Measurements from ENCODE around the gene MARK4.
"Not testable (repeated sequence)": the region's sequence is repeated elsewhere in the genome, so short reads cannot be mapped to it uniquely, and the experiment has no call there.

Gene MARK4

DNA sequence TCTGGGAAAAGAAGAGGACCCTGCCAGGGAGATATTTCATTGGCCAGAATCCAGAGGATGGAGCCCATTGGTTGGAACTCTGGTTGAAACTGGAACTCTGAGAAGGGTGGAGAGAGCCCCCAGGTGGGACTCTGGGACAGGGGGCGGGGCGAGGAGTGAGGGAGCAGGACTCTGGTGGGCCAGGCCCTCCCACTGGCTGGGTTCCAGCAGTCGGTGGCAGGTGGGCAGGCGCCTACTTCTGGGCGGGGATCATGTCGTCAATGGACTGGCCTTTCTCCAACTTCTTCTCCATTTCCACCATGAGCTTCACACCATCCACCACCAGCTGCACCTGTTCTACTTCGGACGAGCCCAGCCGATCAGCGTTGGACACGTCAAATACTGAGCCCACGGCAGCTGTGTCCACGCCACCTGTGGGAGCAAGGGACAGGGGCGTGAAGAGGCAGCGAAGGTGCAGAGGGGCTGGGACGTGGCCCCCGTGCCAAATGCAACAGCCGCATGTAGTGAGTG, 55.5 kb downstream of the MARK4 start:
- DNase-seq: no peak

DNA sequence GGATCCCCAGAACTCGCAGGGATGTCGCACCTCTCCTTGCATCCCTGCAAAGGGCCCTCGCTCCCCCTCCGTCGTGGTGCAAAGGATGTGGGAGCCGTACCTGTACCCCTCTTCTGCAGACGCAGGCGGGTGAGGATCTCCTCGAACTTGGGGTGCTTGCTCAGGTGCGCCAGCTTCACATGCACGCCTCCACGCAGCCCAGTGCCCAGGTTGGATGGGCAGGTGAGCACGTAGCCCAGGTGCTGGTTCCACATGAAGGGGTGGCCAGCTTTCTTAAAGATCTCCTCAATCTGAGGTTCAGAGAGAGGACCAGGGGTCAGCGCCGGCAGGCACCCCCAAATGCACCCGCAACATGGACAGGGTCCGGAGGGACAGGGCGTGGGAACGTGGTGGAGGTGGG, 56.3 kb downstream of the MARK4 start:
- no peak for DNase-seq

DNA sequence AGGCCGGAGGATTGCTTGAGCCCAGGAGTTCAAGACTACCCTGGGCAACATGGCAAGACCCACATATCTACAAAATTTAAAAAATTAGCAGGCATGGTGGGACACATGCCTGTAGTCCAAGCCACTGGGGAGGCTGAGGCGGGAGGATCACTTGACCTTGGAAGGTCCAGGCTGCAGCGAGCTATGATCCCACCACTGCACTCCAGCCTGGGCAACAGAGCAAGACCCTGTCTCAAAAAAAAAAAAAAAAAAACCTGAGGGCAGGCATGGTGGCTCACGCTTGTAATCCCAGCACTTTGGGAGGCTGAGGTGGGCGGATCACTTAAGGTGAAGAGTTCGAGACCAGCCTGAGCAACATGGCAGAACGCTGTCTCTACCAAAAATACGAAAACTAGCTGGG, 58.3 kb downstream of the MARK4 start:
- not testable (repeated sequence) for DNase-seq

DNA sequence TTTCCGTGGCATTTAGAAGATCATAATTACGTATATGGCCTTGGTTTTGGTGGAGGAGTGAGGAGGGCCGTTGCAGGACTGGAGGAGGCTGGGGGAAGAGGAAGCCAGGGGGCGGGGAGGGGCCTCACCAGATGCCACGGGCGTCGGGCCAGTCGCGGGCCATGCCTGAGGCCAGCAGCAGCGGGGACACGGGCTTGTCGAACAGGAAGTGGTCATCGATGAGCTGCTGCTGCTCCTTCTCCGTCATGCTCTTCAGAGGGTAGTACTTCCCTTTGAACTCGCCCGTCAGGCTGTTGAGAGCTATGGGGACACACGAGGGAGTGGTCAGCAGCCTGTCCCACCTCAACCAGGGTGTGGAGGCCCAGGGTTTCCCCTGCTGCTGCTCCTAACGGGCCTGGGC, 60.5 kb downstream of the MARK4 start:
- DNase-seq: no peak

DNA sequence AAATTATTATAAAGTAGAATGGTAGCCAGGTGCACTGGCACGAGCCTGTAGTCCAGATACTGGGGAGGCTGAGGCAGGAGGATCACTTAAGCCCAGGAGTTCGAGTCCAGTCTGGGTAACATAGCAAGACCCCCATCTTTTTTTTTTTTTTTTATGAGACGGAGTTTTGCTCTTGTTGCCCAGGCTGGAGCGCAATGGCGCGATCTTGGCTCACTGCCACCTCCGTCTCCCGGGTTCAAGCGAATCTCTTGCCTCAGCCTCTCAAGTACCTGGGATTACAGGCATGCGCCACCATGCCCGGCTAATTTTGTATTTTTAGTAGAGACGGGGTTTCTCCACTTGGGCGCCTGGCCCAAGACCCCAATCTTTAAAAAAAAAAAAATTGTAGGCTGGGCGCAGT, 61.2 kb downstream of the MARK4 start:
- not testable (repeated sequence) for DNase-seq

DNA sequence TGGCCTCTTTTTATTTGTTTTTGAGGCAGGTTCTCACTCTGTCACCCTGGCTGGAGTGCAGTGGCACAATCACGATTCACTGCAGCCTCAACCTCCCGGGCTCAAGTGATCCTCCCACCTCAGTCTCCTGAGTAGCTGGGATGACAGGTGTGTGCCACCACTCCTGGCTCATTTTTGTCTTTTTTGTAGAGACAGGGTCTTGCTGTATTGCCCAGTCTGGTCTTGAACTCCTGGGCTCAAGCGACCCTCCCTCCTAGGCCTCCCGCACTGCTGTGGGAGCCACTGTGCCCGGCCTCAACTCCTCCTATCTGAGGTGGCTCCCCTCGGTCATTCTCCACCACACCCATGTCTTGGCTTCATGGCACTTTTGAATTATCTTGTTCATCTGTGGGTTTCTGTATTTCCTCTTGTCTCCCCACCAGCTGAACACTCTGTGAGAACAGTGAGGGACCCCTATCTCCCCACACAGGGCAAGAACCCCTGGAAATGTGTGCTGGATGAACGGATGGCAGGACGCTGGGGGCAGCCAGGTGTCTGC, 63.7 kb downstream of the MARK4 start:
- DNase-seq: no peak

DNA sequence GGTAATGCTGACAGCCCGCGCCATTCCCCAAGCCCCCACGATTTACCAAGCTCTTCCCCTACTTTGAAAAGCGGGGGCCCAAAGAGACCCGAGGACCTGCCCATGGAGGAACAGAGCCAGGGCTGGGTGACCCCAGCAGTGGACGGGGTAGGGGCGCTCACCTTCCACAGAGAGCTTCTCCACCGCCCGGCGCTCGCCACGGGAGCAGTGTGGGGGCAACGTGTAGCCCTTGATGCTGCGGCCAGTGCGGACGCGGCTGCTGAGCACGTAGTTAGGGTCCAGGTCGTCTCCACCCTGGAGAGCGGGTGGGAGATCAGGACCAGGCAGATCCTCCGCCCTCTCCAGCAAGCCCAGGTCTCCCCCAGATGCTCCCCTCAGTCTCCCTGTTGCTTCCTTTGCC, 64.2 kb downstream of the MARK4 start:
- DNase-seq: no peak

DNA sequence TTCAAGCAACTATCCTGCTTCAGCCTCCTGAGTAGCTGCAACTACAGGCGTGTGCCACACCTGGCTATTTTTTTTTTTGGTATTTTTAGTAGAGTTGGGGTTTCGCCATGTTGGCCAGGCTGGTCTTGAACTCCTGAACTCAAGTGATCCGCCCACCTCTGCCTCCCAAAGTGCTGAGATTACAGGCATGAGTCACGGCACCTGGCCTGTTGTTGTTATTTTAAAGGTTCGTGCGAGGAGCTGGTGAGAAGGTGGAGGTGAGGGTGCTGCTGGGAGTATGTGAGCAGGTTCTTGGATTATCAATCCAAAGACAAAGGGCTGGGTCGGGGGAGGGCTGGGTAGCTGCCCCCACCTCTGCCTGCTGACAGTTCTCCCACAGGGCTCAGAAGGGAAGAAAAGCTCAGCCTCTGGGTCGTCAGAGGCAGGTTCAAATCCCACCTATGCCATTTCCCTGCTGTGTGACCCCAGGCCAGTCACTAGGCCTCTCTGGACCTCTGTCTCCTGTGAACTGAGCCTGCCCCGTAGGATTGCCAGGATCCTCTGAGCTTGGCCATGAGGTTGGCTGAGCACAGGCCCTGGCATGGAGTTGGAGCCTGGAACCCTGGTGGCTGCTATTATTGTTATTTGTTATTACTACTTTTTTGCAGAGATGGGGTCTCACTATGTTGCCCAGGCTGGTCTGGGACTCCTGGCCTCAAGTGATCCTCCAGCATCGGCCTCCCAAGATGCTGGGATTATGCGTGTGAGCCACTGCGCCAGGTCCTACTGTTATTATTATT, 70.1 kb downstream of the MARK4 start:
- DNase-seq: no peak

DNA sequence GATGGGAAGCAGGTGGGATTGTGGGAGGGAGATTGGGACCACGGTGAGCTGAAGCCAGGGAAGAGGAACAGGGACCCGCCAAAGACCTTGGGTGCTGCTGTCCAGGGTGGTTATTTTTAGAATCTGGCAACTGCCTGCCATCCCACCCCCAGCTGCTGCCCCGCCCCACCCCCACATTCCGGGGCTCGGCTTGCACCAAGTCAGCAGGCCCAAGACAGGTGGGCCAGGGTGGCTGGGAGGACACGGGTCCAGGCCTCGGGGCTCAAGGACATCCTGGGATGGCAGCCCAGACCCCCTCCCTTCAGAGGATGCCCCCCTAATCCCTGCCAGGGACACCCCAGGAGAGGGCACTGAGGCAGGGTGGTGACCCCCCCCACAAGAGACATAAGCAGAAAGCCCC, 70.8 kb downstream of the MARK4 start:
- DNase-seq: no peak

DNA sequence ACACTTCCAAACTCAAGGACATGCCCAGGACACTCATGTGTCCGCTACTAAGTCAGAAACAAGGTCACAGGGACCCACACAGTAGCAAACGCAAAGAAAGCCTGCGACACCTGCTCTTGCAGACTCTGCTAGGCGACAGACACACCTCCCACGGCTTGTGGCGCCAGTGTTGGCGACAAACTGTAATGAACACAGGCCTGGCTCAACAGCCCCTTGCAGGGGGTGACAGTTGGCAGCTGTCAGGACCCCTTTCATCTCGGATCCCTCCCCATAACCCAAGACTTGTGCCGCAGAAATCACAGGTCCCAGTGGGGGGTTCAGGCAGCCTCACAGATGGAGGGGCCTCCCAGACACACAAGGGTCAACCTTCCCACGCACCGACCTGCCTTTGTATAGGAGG, 71.2 kb downstream of the MARK4 start:
- DNase-seq: no peak

DNA sequence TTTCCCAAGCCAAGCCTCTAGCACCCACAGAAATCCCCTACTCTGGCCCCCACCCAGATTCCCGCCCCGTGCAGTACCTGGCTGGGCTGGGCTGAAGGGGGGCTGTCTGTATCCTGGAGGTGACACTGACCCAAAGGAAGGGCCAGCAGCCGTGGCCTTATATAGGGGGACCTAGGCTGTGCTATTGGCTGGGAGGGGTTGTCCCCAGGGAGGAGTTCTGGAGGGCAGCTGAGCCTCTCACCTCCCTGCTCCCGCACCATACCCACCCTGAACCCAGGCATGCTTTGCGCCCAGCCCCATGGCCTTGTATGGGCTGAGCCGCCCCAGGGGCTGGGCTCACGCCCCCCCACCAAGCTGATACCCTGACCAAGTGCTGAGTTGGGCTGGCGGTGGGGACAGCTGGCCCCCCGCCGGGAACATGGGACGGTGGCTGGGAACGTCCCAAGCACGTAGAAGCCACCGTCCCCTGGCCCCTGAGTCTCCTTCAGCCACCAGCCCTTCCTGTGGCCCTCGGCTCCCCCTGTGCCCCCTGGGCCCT, 71.7 kb downstream of the MARK4 start, which contains the start of gene CKM:
TSS of gene CKM (minus strand) at position 132 of the 538 bp plus-strand sequence. CDS start 3,162 bp downstream, outside the sequence.
- DNase-seq: no peak

DNA sequence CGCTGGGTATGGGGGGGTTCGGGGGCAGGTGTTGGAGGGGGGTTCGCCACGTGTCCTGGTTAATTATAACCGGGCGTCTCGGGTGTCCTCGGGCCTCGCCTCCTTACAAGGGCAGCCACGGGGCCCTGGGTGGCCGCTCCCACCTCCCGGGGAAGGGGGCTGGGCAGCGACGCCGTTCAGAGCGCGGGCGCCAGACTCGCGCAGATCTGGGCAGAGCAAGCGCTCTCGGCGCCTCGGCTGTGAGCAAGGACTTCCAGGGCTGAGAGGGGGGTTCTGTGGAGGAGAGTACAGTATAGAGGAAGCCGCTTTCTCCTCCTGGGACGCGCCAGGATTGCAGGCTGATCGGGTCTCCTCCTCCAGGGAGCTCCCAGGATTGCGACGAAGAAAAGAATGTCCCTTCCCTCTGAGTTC, 72.6 kb downstream of the MARK4 start:
- DNase-seq: no peak

DNA sequence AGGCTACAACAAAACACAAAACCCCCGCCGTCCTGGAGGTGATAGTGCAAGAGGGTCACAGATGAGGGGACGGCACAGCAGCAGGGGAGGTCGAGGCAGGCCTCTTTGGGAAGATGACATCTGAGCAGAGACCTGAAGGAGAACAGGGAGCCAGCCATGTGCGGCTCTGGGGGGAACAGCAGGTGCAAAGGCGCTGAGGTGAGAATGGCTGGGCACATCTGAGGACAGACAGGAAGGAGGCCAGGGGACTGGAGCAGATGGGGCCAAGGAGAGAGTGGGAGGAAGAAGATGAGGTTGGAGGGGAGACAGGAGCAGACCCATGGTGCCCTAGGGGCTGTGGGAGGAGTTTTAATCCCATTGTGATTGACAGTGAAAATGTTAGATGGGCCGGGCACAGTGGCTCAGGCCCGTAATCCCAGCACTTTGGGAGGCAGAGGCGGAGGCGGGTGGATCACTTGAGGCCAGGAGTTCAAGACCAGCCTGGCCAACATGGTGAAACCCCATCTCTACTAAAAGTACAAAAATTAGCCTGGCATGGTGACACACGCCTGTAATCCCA, 73.4 kb downstream of the MARK4 start:
- no peak for DNase-seq

DNA sequence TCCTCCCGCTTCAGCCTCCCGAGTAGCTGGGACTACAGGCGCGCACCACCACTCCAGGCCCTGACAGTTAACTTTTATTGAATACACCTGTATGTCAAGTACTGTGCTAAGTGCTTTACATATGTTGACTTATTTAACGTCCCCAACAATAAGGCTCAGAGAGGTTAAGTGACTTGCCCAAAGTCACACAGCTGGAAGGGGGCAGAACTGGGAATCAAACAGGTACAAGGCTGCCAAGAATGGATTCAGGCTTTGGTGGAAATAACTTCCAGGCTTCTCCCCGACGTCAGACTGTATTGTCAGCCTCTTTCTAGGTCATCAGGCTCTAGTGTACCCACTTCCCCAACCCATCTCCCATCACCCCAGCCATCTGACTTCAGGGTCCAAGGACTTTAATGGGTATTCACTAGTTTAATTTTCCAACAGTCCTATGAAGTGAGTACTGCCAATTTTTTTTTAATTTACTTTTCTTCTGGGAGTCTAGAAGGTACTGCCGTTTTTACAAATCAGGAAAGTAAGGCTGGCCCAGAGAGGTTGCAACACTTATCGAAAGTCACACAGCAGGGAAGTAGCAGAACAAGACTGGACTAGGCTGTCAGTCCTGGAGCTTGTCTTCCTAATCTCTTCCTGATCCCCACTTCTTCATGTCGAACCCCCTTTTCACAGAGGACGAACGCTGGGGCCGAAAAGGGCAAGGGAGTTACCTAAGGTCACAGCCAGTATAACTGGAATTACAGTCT, 76.5 kb downstream of the MARK4 start:
- no peak for DNase-seq

DNA sequence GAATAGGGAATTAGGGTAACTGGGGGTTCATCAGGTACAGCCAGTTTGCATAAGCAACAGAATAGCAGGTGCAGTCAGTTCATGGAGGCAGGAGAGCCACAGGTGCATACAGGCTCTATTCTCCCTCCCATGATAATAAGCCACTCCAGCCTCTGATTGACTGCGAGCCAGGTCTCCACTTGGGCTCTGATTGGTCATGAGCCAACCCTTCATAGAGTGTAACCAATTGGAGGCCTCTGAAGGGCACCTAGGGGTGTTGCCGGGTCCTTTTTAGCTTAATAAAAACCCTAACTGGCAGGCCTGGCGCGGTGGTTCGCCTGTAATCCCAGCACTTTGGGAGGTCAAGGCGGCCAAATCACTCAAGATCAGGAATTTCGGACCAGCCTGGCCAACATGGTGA, 80.3 kb downstream of the MARK4 start:
- DNase-seq: no peak

DNA sequence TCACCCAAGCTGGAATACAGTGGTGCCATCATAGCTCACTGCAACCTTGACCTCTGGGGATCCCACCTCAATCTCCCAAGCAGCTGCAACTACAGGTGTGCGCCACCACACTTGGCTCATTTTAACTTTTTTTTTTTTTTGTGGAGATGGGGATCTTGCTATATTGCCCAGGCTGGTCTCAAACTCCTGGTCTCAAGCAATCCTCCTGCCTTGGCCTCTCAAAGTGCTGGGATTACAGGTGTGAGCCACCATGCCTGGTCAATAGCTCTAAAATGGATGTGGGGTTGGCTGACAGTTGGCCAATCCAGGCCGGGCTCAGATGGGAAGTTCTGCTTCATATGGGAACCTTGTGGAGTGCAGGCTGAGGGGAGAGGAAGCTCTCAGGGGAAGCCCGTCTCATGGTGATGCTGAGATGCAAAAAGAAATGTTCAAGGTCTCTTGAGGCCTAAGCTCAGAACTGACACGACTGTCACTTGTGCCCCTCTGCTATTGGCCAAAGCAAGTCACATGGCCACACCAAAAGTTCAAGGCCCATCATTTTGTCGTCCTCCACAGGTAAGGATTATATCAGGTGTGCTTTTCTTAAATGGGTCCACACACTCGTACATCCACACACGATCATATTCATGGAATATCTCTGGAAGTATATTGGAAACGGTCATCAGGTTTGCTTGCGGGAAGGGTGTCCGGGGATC, 82.7 kb downstream of the MARK4 start:
- no peak for DNase-seq

DNA sequence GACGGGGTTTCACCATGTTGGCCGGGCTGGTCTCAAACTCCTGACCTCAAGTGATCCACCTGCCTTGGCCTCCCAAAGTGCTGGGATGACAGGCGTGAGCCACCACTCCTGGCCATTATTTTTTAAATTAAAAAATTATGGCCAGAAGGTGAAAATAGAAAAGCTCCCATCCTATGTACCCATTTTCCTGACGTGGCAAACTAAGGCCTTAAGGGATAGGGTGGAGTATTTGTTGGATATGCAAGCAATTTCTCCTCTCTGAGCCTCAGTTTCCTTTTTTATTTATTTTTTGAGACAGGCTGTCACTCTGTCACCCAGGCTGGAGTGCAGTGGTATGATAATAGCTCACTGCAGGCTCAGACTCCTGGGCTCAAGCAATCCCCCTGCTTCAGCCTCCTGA, 83.8 kb downstream of the MARK4 start:
- not testable (repeated sequence) for DNase-seq

DNA sequence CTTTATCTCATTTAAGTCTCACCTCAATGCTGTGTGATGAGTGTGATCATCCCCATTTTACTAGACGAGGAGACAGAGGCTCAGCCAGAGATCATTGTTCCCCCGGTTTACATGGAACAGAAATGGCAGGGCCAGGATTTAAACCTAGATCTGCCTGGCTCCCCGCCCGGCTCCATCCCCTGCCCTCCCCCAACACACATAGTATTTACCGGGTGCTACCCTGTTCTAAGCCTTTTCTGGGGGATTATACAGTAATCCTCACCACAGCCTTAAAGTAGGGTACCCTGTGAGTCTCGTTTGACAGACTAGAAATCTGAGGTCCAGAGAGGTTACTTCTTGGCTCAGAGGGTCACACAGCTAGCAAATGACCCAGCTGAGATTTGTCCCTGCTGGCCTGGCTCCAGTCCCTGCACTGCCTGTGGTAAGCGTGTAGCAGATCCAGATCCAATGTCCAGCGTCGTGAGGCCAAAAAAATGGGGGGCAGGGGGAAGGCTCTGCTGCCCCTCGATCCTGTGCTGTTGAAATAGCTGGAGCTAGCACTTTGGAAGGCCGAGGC, 85.7 kb downstream of the MARK4 start:
- DNase-seq: no peak

DNA sequence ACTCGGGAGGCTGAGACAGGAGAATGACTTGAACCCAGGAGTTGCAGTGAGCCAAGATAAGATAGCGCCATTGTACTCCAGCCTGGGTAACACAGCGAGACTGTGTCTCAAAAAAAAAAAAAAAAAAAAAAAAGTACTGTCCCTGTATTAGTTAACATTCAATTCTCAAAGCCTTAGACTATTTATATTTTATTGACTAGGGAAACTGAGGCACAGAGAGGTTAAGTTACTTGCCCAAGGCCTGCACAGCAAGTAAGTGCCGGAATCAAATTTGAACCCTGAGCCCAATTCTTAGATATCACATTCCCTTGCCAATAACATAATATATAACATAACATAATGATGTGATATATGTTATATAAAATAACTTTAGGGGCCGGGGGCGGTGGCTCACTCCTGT, 88.6 kb downstream of the MARK4 start:
- no peak for DNase-seq

DNA sequence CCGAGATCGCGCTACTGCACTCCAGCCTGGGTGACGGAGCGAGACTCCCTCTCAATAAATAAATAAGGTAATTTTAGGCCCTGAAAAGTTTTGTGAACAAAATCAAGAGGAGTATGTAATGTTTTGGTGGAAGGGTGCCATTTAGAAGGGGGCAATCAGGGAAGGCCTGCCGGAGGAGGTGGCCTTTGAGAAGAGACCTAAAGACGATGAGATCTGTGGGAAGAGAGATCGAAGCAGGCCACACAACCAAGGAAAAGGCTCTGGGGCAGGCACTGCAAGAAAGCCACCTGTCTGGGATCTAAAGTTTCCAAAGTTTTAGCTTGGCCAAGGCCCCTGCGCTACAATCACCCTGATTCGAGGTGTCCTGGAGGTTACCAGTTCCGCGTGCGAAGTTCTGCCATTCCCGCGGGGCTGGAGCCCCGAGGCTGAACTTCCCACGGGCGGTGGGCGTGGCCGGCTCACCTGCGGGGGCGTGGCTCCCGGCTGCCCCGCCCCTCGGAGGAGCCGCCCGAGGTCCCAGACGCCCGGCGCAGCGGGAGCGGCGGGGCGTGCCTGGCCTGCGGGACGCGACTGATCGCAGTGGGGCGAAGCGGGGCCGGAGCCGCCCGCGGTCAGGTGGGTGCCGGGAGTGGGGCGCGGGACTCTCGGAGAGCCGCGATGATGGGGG, 89.3 kb downstream of the MARK4 start, which contains the start of gene KLC3:
TSS of gene KLC3 (plus strand) at position 519 of the 667 bp plus-strand sequence. CDS start 4,792 bp downstream, outside the sequence.
- peak; percentile 35 for DNase-seq

DNA sequence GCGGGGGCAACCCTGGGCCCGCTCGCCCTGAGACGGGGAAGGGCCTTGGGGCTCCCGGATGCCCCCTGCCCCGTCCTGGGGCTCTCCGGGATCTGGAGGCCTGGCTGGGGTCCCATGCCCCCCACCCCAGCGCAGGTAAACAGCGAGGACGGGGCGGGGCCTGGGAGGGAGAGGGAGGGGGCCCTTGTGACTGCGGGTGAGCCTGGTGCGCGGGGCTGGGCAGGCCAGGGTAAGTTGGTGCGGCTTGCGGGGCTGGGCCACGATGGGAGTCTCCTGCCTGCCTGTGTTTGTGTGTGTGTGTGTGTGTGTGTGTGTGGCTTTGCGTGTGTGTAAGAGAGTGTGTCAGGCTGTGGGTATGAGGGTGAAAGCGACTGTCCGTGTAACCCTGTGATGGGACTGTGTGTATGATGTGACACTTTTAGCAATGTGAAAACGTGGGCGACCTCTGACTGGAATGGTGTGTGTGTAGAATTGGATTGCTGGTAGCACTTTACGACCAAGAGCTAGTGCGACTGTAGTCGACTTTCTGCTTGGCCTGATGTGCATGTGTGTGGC, 89.9 kb downstream of the MARK4 start:
- DNase-seq: peak; percentile 9

Data from CD4-positive, alpha-beta T cell treated with Interleukin-21 for 1 hour (primary cell).